GM12878 (cell line): ENCODE measurements around the gene PRMT3. TPM values are rescaled to one million over a fixed set of nuclear protein-coding genes. Genes with fewer than 3 reads are reported as not detected.

Experiments
- ATAC-seq: fragments of 200-7000 bp; cut with Tn5 transposase; 3 replicates; pipeline ENCODE4 v1.9.1; 2020; ENCODE audit warnings: mild to moderate bottlenecking, moderate library complexity
- BruUV-seq: library from RNA; stranded (reverse); fragments of 400-500 nt; replicated peaks from 2 replicates; lab custom pipeline; 2021; lab: Mats Ljungman, UMichigan
- CTCF ChIA-PET: fragments of 300-600 bp; sonication (Branson Sonifier 250); formaldehyde crosslinking; extraction: SDS; loops from one replicate; lab custom pipeline; 2021; ENCODE audit warnings: inconsistent platforms; lab: Yijun Ruan, JAX
- POLR2A ChIA-PET: fragments of 350-600 bp; formaldehyde crosslinking; extraction: SDS; loops from one replicate; lab custom pipeline; 2021; ENCODE audit warnings: inconsistent platforms; lab: Charles Lee
- RAD21 ChIA-PET: fragments of 300-600 bp; sonication (Branson Sonifier 250); formaldehyde crosslinking; loops from one replicate; lab custom pipeline; 2023; ENCODE audit warnings: antibody characterized with exemption; ENCODE audit not compliant: unreplicated experiment; lab: Charles Lee
- SMC1A ChIA-PET: fragments of 300-600 bp; sonication (Branson Sonifier 250); formaldehyde crosslinking; loops from one replicate; lab custom pipeline; 2023; ENCODE audit not compliant: unreplicated experiment, uncharacterized antibody; lab: Charles Lee
- DNase-seq: peaks from one replicate; pipeline ENCODE4 v3.0.0-alpha.2; 2011; ENCODE audit warnings: low read depth, low spot score
- FAIRE-seq: peaks from 3 replicates; lab custom pipeline; 2011; peaks lifted over from hg19 to GRCh38; lab: Jason Lieb, UNC
- H2AFZ ChIP-seq: 2 replicates; pipeline ENCODE4 v1.6.0; 2011; ENCODE audit warnings: low read depth, low read length, control low read depth; ENCODE audit not compliant: control insufficient read depth
- H3K27ac ChIP-seq: 2 replicates; pipeline ENCODE4 v1.5.1; 2011; ENCODE audit warnings: control low read depth; ENCODE audit not compliant: control insufficient read depth, insufficient read depth
- H3K27me3 ChIP-seq, 2 experiments: replicated peaks in 1 of 2; 2 replicates each; pipeline versions ENCODE4 v1.6.0 to v1.6.1; 2011; ENCODE audit warnings: low read length in 1 of 2; ENCODE audit not compliant: control insufficient read depth in 2 of 2, insufficient read depth in 2 of 2
- H3K36me3 ChIP-seq, 2 experiments: 2 replicates each; pipeline ENCODE4 v1.5.1; 2011; ENCODE audit warnings: low read length in 1 of 2; ENCODE audit not compliant: control insufficient read depth in 2 of 2, insufficient read depth in 2 of 2
- H3K4me1 ChIP-seq: 2 replicates; pipeline ENCODE4 v1.6.1; 2011; ENCODE audit warnings: mild to moderate bottlenecking, low read length, moderate library complexity, mixed read lengths; ENCODE audit not compliant: control insufficient read depth, insufficient read depth
- H3K4me2 ChIP-seq: 2 replicates; pipeline ENCODE4 v1.6.0; 2011; ENCODE audit warnings: control low read depth; ENCODE audit not compliant: control insufficient read depth, insufficient read depth
- H3K4me3 ChIP-seq: fragments of 200-600 bp; sonication (generic); 2 replicates; pipeline ENCODE4 v1.5.1; 2016
- H3K79me2 ChIP-seq: 2 replicates; pipeline ENCODE4 v1.6.0; 2011; ENCODE audit warnings: low read length; ENCODE audit not compliant: control insufficient read depth, insufficient read depth
- H3K9ac ChIP-seq: 2 replicates; pipeline ENCODE4 v1.8.0; 2011; ENCODE audit warnings: low read length, control low read depth, mixed read lengths; ENCODE audit not compliant: control insufficient read depth, insufficient read depth
- H3K9me3 ChIP-seq: replicated peaks from 3 replicates; pipeline ENCODE4 v1.5.1; 2011; ENCODE audit warnings: mild to moderate bottlenecking, low read length; ENCODE audit not compliant: control insufficient read depth, insufficient read depth
- H4K20me1 ChIP-seq: 2 replicates; pipeline ENCODE4 v1.6.0; 2011; ENCODE audit not compliant: control insufficient read depth, insufficient read depth
- CREM ChIP-seq: IDR thresholded peaks from 2 replicates; pipeline ENCODE4 v1.6.1; 2014; ENCODE audit warnings: antibody characterized with exemption, low read depth
- EED ChIP-seq: sonication (generic); IDR thresholded peaks from 2 replicates; pipeline ENCODE4 v1.6.1; 2016; ENCODE audit warnings: antibody characterized with exemption, low read depth
- HDAC2 ChIP-seq: fragments of 200-600 bp; sonication (generic); IDR thresholded peaks from 2 replicates; pipeline ENCODE4 v1.6.1; 2017
- NRF1 ChIP-seq: conservative IDR thresholded peaks from 2 replicates; pipeline ENCODE4 v1.6.1; 2011; ENCODE audit warnings: mild to moderate bottlenecking, low read depth, low read length, improper control_type of control experiment
- PAX5 ChIP-seq: IDR thresholded peaks from 2 replicates; pipeline ENCODE4 v1.6.1; 2011; ENCODE audit warnings: low read depth, low read length, borderline replicate concordance
- RBBP5 ChIP-seq: fragments of 200-600 bp; sonication (generic); conservative IDR thresholded peaks from 2 replicates; pipeline ENCODE4 v1.6.1; 2016
- RFX5 ChIP-seq: IDR thresholded peaks from 2 replicates; pipeline ENCODE4 v1.6.1; 2011; ENCODE audit warnings: low read depth, low read length, improper control_type of control experiment
- SRF ChIP-seq, 2 experiments: IDR thresholded peaks; 2 replicates each; pipeline ENCODE4 v1.6.1; 2011; ENCODE audit warnings: low read depth in 2 of 2, low read length in 2 of 2, mild to moderate bottlenecking in 1 of 2, moderate library complexity in 1 of 2
- ZSCAN29 ChIP-seq: fragments of 450-650 bp; IDR thresholded peaks from 2 replicates; pipeline ENCODE4 v1.6.1; 2017; ENCODE audit warnings: mild to moderate bottlenecking, moderate library complexity
- WGBS: methylation state at CpG from one replicate; pipeline ENCODE4 v1.1.6; 2016; ENCODE audit warnings: low lambda C conversion rate; ENCODE audit not compliant: insufficient replicate concordance, insufficient coverage; ENCODE audit errors: missing lambda C conversion rate; 5-methylcytosine and 5-hydroxymethylcytosine counted together
- in situ Hi-C: fragments of 300-500 bp; cut with MboI; formaldehyde crosslinking; loops from 9 replicates; pipeline ENCODE4 v1.14.3; 2018; ENCODE audit warnings: mixed read lengths
- intact Hi-C: fragments of 100-400 bp; cut with micrococcal nuclease; formaldehyde crosslinking; loops from one replicate; pipeline ENCODE4 v1.14.2; 2022; ENCODE audit not compliant: unreplicated experiment
- polyA plus RNA-seq, 11 experiments: library from polyadenylated mRNA; depleted of rRNA in 4 of 11; unstranded in 6 of 11; stranded (reverse) in 5 of 11; fragments of >200 nt; fragmentation: Nextera tagmentation in 4 of 11; fragmentation: Illumina TruSeq in 1 of 11; extraction: Ambion mirVana in 4 of 11; extraction: Trizol in 1 of 11; gene quantifications; 1 replicate in 1 of 11; 2 replicates in 10 of 11; pipeline versions ENCODE4 v1.2.1 to v1.2.3, GENCODE V29; 2011 to 2016; ENCODE audit warnings: inconsistent platforms in 2 of 11, missing spikeins in 2 of 11, low read depth in 1 of 11
- total RNA-seq, 4 experiments: library from RNA; depleted of rRNA in 3 of 4; stranded (reverse); fragments of >200 nt in 3 of 4; fragmentation: Illumina TruSeq in 1 of 4; extraction: Trizol in 1 of 4; gene quantifications; 2 replicates each; pipeline versions ENCODE4 v1.2.1 to v1.2.3, GENCODE V29; 2013 to 2021
- TF ChIP-seq, protein P1 (sequence below): fragments of 450-650 bp; IDR thresholded peaks from 2 replicates; pipeline ENCODE4 v1.6.1; 2018; ENCODE audit warnings: mild to moderate bottlenecking, low read depth, moderate library complexity; ENCODE audit not compliant: partially characterized antibody
- TF ChIP-seq, protein P2 (sequence below): IDR thresholded peaks from 2 replicates; pipeline ENCODE4 v1.6.1; 2012; ENCODE audit warnings: improper control_type of control experiment, low read depth, low read length; ENCODE audit not compliant: insufficient replicate concordance

PRMT3 gene
- total and polyA plus RNA-seq, 10 of the 15 experiments (the other 5 are each of a cell fraction or from before 2014, with no cell fraction given), result 13.9 to 52.1 (median 27.7) TPM

DNA sequence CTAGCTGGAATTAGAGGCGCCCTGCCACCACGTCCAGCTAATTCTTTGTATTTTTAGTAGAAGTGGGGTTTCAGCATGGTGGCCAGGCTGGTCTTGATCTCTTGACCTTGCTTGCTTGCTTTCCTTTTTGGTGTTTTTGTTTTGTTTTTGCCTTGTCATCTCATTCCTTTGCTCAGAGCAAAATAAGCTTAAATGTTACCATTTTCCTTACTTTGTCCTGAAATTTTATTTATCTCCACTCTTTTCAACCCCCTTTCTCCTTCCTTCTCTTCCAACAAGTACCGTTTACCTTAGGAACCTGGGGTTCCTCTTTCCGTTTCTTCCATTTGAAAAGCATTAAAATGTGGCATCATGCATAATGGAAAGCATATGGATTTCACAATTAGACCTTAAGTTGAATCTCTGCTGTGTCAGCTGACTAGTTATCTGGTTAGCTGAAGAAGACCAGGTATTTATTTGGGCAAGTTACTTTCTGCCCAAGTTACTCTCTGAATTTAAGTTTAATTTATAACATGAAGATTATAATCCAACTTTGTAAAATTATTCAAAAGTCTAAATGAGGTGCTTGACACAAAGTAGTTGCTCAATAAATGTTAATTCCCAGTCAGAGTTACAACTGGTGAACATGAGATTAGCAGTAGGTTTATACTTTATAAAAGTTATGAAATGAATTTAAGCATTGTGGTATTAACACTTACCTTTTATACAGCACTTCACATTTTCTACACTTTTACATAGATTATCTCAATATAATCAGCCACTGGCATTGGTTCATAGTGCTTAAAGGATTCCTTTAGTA, 69.7 kb downstream of the PRMT3 start (continued):
- TF ChIP-seq RFX5 (no peak), CREM (no peak), HDAC2 (no peak)
- TF ChIP-seq, protein P1, sequence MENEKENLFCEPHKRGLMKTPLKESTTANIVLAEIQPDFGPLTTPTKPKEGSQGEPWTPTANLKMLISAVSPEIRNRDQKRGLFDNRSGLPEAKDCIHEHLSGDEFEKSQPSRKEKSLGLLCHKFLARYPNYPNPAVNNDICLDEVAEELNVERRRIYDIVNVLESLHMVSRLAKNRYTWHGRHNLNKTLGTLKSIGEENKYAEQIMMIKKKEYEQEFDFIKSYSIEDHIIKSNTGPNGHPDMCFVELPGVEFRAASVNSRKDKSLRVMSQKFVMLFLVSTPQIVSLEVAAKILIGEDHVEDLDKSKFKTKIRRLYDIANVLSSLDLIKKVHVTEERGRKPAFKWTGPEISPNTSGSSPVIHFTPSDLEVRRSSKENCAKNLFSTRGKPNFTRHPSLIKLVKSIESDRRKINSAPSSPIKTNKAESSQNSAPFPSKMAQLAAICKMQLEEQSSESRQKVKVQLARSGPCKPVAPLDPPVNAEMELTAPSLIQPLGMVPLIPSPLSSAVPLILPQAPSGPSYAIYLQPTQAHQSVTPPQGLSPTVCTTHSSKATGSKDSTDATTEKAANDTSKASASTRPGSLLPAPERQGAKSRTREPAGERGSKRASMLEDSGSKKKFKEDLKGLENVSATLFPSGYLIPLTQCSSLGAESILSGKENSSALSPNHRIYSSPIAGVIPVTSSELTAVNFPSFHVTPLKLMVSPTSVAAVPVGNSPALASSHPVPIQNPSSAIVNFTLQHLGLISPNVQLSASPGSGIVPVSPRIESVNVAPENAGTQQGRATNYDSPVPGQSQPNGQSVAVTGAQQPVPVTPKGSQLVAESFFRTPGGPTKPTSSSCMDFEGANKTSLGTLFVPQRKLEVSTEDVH, result no peak

DNA sequence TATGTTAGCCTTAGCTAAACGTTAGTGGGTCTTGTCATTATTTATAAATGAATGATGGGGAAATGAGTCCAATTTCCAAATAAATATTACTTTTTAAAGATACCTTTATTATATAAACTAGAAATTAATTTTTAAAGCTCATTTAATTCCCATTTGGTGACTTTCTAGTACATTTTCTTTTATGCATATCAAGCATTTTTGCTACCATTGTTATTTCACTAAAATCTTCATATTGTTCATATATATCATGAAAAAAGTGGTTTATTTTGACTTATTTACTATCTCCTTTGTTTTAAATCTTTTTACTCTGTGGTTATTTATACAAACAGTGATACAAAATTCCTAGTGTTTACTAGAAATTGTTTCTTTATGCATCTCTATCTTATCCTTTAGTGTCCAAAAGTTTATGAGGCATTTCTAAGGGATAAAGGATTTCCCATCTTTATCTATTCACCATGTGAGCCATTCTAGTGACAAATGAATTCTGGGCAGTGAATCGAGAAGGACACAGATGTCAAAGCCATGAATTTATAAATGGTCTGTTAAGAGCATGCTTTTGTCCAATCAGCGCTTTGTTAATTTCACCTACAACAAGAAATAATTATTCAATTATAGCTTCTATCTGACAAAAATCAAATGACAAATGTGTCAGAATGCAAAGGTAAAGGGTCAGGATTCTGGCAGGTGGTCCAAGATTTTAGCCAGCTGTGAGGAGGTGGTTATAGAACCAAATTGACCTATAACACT, 70.6 kb downstream of the PRMT3 start:
- Histone ChIP-seq H3K79me2 (no peaks in the 10 kb centered on the region), H3K9ac (no peak overlapping the region), H3K27ac (no peak overlapping the region), H3K9me3 (no peaks in the 10 kb centered on the region), H3K36me3 (peaks cover 0 to 8% of the 10 kb centered on the region in 2 experiments; a peak in 2 of 4 replicates), H2AFZ (no peak overlapping the region), H3K27me3 (no peaks in the 10 kb centered on the region), H3K4me2 (no peak overlapping the region), H4K20me1 (no peaks in the 10 kb centered on the region), H3K4me1 (no peaks in the 10 kb centered on the region), H3K4me3 (no peak overlapping the region)
- no TSS peak for BruUV-seq
- DNase-seq (no peak), ATAC-seq (no peak), FAIRE-seq (no peak)
- in situ Hi-C loops, result no loop called here
- SMC1A ChIA-PET, result interaction anchor here (0.9 to 2.4 kb wide), 2 partner anchors 21 to 22 kb away, joined by 3 to 5 read pairs; no protein-coding TSS in a partner anchor
- 91% methylated on average over 3 of the region's 3 CpGs for WGBS
- CTCF ChIA-PET, result interaction anchor here (1.4 kb wide), 1 partner anchor 15 kb away, joined by 4 read pairs; no protein-coding TSS in a partner anchor
- POLR2A ChIA-PET, result no interaction called here
- RAD21 ChIA-PET, result no interaction called here
- intact Hi-C loops, result no loop called here
- TF ChIP-seq RBBP5 (no peak), EED (no peak), NRF1 (no peak), ZSCAN29 (no peak), SRF (IDR thresholded peaks at IDR 0.05; ENCODE audit: low read depth in 2 of 2, low read length in 2 of 2) (no peak), PAX5 (no peak)
- TF ChIP-seq, protein P2, sequence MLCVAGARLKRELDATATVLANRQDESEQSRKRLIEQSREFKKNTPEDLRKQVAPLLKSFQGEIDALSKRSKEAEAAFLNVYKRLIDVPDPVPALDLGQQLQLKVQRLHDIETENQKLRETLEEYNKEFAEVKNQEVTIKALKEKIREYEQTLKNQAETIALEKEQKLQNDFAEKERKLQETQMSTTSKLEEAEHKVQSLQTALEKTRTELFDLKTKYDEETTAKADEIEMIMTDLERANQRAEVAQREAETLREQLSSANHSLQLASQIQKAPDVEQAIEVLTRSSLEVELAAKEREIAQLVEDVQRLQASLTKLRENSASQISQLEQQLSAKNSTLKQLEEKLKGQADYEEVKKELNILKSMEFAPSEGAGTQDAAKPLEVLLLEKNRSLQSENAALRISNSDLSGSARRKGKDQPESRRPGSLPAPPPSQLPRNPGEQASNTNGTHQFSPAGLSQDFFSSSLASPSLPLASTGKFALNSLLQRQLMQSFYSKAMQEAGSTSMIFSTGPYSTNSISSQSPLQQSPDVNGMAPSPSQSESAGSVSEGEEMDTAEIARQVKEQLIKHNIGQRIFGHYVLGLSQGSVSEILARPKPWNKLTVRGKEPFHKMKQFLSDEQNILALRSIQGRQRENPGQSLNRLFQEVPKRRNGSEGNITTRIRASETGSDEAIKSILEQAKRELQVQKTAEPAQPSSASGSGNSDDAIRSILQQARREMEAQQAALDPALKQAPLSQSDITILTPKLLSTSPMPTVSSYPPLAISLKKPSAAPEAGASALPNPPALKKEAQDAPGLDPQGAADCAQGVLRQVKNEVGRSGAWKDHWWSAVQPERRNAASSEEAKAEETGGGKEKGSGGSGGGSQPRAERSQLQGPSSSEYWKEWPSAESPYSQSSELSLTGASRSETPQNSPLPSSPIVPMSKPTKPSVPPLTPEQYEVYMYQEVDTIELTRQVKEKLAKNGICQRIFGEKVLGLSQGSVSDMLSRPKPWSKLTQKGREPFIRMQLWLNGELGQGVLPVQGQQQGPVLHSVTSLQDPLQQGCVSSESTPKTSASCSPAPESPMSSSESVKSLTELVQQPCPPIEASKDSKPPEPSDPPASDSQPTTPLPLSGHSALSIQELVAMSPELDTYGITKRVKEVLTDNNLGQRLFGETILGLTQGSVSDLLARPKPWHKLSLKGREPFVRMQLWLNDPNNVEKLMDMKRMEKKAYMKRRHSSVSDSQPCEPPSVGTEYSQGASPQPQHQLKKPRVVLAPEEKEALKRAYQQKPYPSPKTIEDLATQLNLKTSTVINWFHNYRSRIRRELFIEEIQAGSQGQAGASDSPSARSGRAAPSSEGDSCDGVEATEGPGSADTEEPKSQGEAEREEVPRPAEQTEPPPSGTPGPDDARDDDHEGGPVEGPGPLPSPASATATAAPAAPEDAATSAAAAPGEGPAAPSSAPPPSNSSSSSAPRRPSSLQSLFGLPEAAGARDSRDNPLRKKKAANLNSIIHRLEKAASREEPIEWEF, result no peak
